ENCODE results near the gene AFAP1. TPM values are rescaled to one million over a fixed set of nuclear protein-coding genes. Genes with fewer than 3 reads are reported as not detected.

AFAP1 gene
- total RNA-seq, 2 experiments from 2014 or later, result 5.8 to 5.9 TPM

DNA sequence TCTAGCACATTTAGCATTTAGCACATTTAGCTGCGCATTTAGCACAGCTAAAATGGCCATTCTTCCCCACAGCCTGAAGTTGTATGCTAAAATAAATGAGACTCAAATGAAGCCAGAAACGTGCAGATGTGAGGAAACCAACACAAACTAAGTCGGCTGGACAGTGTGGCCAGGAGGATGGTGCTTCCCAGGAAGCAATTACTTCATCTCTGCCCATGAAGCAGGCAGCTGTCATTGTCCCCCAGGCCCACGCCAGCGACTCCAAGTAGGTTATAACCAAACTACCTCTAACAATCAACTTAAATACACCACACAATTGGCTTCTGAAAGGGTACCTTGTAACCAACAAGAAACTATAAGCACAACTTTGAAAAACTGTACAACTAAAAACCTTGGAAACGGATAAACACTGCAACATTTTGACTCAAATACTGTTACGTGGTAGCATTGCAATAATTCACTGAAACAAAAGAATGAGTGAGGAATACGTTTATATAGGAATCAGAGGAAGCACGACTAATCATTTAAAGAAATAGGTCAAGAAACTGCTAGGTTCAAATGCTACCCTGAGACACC lies 39.2 kb downstream of the AFAP1 start:
- H3K4me1 Mint-ChIP-seq, result peaks cover 6% of the 10 kb centered on the region
- no peaks in the 10 kb centered on the region for H3K9me3 Mint-ChIP-seq (ENCODE audit: low read depth)
- no peak for ATAC-seq
- no peaks in the 10 kb centered on the region for H3K36me3 Mint-ChIP-seq
- no peak overlapping the region for H3K4me3 Mint-ChIP-seq
- peaks cover 2% of the 10 kb centered on the region for H3K27me3 Mint-ChIP-seq
- CTCF ChIA-PET, result no interaction called here
- no peak for DNase-seq
- no peak overlapping the region for H3K27ac Mint-ChIP-seq

- ATAC-seq, result no peak
These were observed 40.3 kb downstream of the AFAP1 start for GRCh38 chr4:7899184-7899869.

DNA sequence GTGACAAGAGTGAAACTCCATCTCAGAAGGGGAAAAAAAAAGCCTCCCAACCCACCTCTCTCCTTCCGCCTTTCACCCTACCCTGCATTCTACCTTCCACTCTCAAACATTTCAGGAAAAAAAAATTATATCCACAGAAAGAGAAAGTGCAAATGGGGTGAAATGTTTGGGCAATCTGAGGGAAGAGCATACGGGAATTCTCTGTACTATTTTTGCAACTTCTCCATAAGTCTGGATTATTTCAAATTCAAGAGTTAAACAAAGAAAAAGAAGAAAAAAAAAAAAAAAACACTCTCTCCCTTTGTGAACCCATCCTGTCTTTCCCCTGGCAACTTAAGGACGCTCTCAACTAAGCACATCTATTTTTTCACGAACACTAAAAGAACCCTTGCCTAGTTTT lies 41.3 kb downstream of the AFAP1 start:
- Mint-ChIP-seq H3K27me3 (peaks cover 2% of the 10 kb centered on the region), H3K9me3 (ENCODE audit: low read depth) (no peaks in the 10 kb centered on the region)
- CTCF ChIA-PET, result no interaction called here

More at GRCh38 chr4:7899184-7899869, 40.3 kb downstream of the AFAP1 start:
- peaks cover 6% of the 10 kb centered on the region for H3K4me1 Mint-ChIP-seq
- H3K27ac Mint-ChIP-seq, result no peak overlapping the region
- CTCF ChIA-PET, result no interaction called here
- H3K4me3 Mint-ChIP-seq, result no peak overlapping the region
- H3K36me3 Mint-ChIP-seq, result no peaks in the 10 kb centered on the region
- no peak for DNase-seq
- no peaks in the 10 kb centered on the region for H3K9me3 Mint-ChIP-seq (ENCODE audit: low read depth)
- peaks cover 2% of the 10 kb centered on the region for H3K27me3 Mint-ChIP-seq

DNA sequence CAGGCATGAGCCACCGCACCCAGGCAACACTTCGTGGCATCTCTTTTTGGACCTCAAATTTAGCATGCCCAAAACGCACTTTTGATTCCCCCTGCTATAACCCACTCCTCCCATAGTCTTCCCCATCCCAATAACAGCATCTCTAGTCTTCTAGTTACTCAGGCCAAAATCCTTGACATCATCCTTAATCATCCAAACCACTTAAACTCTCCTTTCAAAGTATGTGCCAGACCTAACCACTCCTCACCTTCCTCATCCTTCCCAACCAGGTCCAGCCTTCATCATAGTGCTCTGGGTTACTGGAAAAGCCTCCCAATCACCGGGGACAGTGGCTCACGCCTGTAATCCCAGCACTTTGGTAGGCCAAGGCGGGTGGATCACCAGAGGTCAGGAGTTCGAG lies 41.9 kb downstream of the AFAP1 start:
- CTCF ChIA-PET, result no interaction called here
- peaks cover 2% of the 10 kb centered on the region for H3K27me3 Mint-ChIP-seq
- H3K4me3 Mint-ChIP-seq, result no peak overlapping the region
- H3K27ac Mint-ChIP-seq, result no peak overlapping the region
- H3K4me1 Mint-ChIP-seq, result peaks cover 5% of the 10 kb centered on the region
- DNase-seq (no peak), ATAC-seq (no peak)
- no peaks in the 10 kb centered on the region for H3K36me3 Mint-ChIP-seq
- H3K9me3 Mint-ChIP-seq (ENCODE audit: low read depth), result no peaks in the 10 kb centered on the region

More for the DNA sequence above, 41.3 kb downstream of the AFAP1 start:
- Mint-ChIP-seq H3K4me3 (no peak overlapping the region), H3K36me3 (no peaks in the 10 kb centered on the region), H3K4me1 (peaks cover 6% of the 10 kb centered on the region), H3K27ac (no peak overlapping the region)
- ATAC-seq (no peak), DNase-seq (no peak)

DNA sequence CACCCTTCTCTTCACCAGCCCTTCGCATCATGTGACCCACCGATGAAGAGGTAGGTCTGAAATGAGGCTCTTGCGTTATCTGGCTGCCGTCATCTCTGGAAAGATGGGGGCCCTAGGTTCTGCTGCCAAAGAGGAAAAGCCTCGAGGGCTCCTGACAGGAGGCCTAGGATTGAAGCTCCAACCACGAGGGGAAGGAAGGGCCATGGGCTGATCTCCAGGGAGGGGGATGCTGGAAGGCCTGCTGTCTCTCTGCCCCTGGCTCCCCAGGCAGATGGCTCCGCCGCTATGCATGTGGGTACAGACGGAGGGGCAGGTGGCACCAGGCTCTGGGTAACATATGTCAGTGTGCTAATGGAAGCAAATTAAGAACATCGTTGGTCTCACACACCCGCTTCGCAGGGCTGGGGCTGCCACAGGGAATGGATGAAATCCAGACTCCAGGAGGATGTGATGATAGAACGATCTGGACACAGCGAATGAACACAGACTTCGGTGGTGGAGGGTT lies 44.9 kb downstream of the AFAP1 start:
- Mint-ChIP-seq H3K9me3 (ENCODE audit: low read depth) (no peaks in the 10 kb centered on the region), H3K27ac (no peak overlapping the region), H3K27me3 (no peaks in the 10 kb centered on the region), H3K4me1 (no peaks in the 10 kb centered on the region), H3K36me3 (peaks cover 3% of the 10 kb centered on the region), H3K4me3 (no peak overlapping the region)
- CTCF ChIA-PET, result interaction anchor here (1.2 kb wide), 1 partner anchor 20 kb away, joined by 5 read pairs; no protein-coding TSS in a partner anchor
- DNase-seq (no peak), ATAC-seq (no peak)

- no peaks in the 10 kb centered on the region for H3K27me3 Mint-ChIP-seq
- CTCF ChIA-PET, result interaction anchor here (0.9 kb wide), 1 partner anchor 92 kb away, joined by 4 read pairs; no protein-coding TSS in a partner anchor
- H3K4me1 Mint-ChIP-seq, result no peaks in the 10 kb centered on the region
- ATAC-seq, result no peak
- no peak overlapping the region for H3K27ac Mint-ChIP-seq
- H3K4me3 Mint-ChIP-seq, result no peak overlapping the region
- peaks cover 3% of the 10 kb centered on the region for H3K36me3 Mint-ChIP-seq
- H3K9me3 Mint-ChIP-seq (ENCODE audit: low read depth), result no peaks in the 10 kb centered on the region
- DNase-seq, result no peak
These were observed 45.5 kb downstream of the AFAP1 start for GRCh38 chr4:7894098-7894676.

GRCh38 chr4:7893539-7893938 lies 46.1 kb downstream of the AFAP1 start:
- DNase-seq, result no peak
- CTCF ChIA-PET, result interaction anchor here (0.9 kb wide), 1 partner anchor 91 kb away, joined by 4 read pairs; no protein-coding TSS in a partner anchor
- H3K27ac Mint-ChIP-seq, result no peak overlapping the region
- peaks cover 3% of the 10 kb centered on the region for H3K36me3 Mint-ChIP-seq
- no peaks in the 10 kb centered on the region for H3K27me3 Mint-ChIP-seq
- no peaks in the 10 kb centered on the region for H3K9me3 Mint-ChIP-seq (ENCODE audit: low read depth)
- ATAC-seq, result no peak
- no peaks in the 10 kb centered on the region for H3K4me1 Mint-ChIP-seq
- H3K4me3 Mint-ChIP-seq, result no peak overlapping the region

- DNase-seq (no peak), ATAC-seq (no peak)
- Mint-ChIP-seq H3K4me3 (no peak overlapping the region), H3K27ac (no peak overlapping the region), H3K4me1 (no peaks in the 10 kb centered on the region), H3K36me3 (peaks cover 8% of the 10 kb centered on the region), H3K27me3 (no peaks in the 10 kb centered on the region), H3K9me3 (ENCODE audit: low read depth) (peaks cover 5% of the 10 kb centered on the region)
- CTCF ChIA-PET, result no interaction called here
These were observed 47.2 kb downstream of the AFAP1 start for GRCh38 chr4:7892212-7893019.

DNA sequence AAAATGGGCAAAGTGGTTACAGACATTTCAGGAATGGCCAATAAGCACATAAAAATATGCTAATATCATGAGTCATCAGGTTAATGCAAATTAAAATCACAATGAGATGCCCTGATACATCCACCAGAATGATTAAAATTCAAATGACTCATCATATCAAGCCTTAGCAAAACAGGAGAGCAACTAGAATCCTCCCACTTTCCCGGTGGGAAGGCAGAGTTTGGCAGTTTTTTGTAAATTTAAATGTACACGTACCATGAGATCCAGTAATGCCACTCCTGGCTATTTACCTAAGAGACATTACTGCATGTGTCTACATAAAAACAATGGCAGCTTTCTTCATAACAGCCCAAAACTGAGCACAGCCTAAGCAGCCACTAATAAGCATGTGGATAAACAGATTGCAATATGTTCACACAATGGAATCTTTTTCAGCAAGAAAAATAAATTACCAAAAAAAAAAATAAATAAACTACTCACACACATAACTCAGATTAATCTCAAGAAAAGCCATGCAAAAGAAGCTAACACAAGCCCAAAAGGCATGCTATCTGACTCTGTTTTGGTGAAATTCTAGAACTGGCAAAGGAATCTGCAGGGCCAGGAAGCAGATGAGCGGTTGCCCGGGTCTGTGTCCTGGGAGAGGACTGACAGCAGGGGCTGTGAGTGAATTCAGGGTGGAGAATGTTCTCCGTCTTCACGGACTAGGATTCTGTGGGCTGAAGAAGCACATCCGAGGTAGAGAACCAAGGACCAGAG lies 48.8 kb downstream of the AFAP1 start:
- peaks cover 4% of the 10 kb centered on the region for H3K4me1 Mint-ChIP-seq
- no peak overlapping the region for H3K27ac Mint-ChIP-seq
- H3K9me3 Mint-ChIP-seq (ENCODE audit: low read depth), result peaks cover 5% of the 10 kb centered on the region
- H3K27me3 Mint-ChIP-seq, result no peaks in the 10 kb centered on the region
- H3K36me3 Mint-ChIP-seq, result peaks cover 10% of the 10 kb centered on the region
- ATAC-seq (no peak), DNase-seq (no peak)
- CTCF ChIA-PET, result no interaction called here
- H3K4me3 Mint-ChIP-seq, result no peak overlapping the region

- no peak for ATAC-seq
- CTCF ChIA-PET, result no interaction called here
These were observed 52.2 kb downstream of the AFAP1 start for GRCh38 chr4:7887436-7887835.

GRCh38 chr4:7886007-7886973 lies 53.4 kb downstream of the AFAP1 start:
- Mint-ChIP-seq H3K4me1 (peaks cover 4% of the 10 kb centered on the region), H3K36me3 (peaks cover 10% of the 10 kb centered on the region), H3K27ac (no peak overlapping the region), H3K9me3 (ENCODE audit: low read depth) (peaks cover 5% of the 10 kb centered on the region), H3K4me3 (no peak overlapping the region), H3K27me3 (no peaks in the 10 kb centered on the region)
- ATAC-seq, result no peak
- CTCF ChIA-PET, result interaction anchor here (1.2 kb wide), 1 partner anchor 10 kb away, joined by 3 read pairs; no protein-coding TSS in a partner anchor
- DNase-seq, result no peak

More at GRCh38 chr4:7887436-7887835, 52.2 kb downstream of the AFAP1 start:
- no peak for DNase-seq
- Mint-ChIP-seq H3K36me3 (peaks cover 10% of the 10 kb centered on the region), H3K27me3 (no peaks in the 10 kb centered on the region), H3K9me3 (ENCODE audit: low read depth) (peaks cover 5% of the 10 kb centered on the region), H3K4me1 (peaks cover 4% of the 10 kb centered on the region), H3K4me3 (no peak overlapping the region), H3K27ac (no peak overlapping the region)
